WI38 (cell line): ENCODE results near the gene TRIO.

Experiments used
- H3K4me3 ChIP-seq: 2 replicates; pipeline ENCODE4 v1.5.1; 2011; ENCODE audit warnings: low read depth, mild to moderate bottlenecking, control low read depth, low read length
- TF ChIP-seq, protein P1 (sequence below): IDR thresholded peaks from 2 replicates; pipeline ENCODE4 v1.5.1; 2012; ENCODE audit warnings: low read depth, mild to moderate bottlenecking, control low read depth, low read length

Gene TRIO

DNA sequence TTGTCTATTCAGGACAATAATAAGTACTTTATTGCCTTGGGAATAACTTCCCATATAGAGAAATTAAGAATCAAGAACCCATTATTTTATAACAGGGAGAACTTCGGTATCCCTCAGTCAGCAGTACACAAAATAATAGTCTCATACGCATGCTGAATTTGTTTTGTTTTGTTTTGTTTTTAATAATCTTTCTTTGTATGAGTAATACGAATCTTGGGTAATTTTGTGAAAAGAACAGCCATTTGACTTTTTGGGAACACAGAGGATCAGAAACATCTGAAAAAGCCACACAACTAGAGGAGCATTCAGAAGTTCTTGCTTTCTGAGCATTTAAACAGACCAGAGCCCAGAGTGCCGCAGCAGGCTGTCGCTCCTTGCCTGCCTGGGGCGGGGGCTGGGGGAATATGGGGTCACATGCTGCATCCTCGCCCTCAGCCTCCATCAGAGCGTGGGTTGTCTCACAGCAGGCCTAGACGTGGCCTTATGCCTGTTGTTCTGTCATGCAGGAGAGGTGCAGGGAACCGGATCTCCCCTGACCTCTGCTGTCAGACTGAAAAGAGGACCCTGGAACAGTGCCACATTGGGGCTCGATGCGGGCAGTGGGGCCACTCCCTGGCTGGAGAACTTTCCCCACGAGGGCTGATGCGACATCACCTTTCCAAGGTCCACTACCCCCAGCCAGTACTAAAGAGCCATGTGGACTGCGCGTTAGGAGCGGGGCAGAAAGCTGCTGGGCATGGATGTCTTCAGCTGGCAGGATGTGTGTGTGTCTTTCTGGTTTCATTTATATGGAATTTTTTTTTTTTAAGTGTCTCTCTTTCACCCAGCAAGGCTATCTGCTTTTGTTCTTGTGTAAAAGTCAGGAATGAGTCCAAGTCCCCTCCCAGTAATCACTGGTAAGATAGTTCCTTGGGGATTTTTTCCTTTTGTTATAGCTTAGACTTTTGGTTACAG lies 305.1 kb downstream of the TRIO start:
- TF ChIP-seq, protein P1, sequence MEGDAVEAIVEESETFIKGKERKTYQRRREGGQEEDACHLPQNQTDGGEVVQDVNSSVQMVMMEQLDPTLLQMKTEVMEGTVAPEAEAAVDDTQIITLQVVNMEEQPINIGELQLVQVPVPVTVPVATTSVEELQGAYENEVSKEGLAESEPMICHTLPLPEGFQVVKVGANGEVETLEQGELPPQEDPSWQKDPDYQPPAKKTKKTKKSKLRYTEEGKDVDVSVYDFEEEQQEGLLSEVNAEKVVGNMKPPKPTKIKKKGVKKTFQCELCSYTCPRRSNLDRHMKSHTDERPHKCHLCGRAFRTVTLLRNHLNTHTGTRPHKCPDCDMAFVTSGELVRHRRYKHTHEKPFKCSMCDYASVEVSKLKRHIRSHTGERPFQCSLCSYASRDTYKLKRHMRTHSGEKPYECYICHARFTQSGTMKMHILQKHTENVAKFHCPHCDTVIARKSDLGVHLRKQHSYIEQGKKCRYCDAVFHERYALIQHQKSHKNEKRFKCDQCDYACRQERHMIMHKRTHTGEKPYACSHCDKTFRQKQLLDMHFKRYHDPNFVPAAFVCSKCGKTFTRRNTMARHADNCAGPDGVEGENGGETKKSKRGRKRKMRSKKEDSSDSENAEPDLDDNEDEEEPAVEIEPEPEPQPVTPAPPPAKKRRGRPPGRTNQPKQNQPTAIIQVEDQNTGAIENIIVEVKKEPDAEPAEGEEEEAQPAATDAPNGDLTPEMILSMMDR: no peak
- H3K4me3 ChIP-seq: no peak overlapping the region

DNA sequence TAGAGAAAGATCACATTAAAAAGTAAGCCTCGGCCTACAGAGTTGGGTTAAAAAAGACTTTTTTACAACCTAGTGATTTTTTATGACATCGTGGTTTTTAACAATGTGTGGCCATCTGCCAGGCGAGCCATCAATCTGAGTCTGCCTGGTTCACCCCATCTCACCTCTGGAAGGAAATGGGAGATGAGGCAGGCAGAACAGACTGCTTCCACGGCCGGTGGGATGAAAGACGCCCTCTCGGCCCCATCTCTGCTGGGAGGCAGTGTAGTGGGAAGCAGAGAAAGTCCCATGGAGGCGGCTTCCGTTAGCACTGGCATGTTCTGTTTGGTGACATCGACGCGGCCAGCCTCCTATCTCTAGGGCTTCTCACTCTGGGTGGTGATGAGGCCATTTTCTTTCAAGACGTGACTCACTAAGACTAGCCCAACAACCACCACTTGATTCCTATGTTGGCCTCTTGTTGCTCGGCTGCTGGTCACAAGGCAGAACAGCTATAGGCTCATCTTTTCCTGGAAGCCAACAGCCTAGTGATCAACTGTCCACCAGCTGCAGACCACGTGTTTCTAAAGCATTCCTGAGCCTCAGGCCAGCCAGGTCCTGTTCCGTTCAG lies 306.0 kb downstream of the TRIO start:
- H3K4me3 ChIP-seq: no peak overlapping the region
- TF ChIP-seq, protein P1: no peak

DNA sequence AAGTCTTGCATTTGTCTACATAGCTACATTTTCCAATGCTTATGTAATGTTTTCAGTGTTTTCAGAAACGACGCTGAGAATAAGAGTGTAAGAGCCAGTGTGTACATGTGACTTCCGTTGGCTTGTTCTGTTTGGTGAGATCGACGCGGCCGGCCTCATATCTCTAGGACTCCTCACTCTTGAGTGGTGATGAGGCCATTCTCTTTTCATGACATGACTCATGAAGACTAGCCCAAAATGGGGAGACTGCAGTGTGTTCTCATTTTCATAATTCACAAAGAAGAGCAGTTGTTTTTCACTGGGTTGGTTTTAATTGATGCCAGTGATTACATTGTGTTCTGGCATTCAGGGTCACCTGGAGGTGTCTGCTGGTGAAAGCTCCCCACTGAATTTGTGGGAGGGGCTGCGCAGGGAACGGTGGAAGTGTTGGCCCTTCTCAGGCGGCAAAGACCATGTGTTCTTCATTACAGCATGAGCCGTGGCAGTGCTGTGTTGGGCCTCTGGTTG lies 306.9 kb downstream of the TRIO start:
- TF ChIP-seq, protein P1: no peak
- no peak overlapping the region for H3K4me3 ChIP-seq

DNA sequence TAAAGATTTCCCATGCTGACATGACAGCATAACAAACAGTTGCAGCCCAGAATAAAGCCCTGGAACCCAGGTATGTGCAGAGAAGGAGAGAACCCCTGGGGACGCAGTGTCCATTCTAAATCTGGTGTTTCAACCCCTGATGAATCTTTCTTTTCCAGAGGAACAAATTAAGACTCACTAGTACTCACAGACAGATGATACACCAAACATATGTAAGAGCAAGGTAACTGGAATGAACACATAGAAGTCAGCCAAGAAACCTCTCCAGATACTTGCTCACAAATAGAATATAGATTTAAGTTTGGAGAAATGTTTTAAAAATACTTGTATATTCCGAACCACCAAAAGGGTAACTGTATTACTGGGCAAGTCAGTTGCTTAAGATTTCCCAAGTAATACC lies 307.6 kb downstream of the TRIO start:
- H3K4me3 ChIP-seq: no peak overlapping the region
- TF ChIP-seq, protein P1: no peak

DNA sequence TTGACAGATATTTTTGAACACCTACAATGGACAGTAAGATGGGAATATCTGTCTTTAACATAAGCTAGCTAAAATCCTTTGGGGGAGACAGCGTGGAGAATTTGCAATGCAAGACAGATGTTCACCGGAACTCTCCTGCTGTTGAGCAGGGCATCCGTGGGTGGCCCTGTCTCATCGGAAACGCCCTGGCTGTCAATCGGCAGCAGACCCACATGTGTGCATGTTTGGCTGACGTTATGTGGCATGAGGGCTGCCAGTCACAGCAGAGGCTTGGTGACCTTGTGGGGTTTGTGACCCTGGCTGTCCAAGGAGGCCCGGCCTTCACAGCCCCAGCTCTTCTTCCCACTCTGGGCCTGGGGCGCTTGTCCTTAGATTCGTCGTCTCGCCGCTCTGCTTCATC lies 308.7 kb downstream of the TRIO start:
- no peak overlapping the region for H3K4me3 ChIP-seq
- TF ChIP-seq, protein P1: no peak

DNA sequence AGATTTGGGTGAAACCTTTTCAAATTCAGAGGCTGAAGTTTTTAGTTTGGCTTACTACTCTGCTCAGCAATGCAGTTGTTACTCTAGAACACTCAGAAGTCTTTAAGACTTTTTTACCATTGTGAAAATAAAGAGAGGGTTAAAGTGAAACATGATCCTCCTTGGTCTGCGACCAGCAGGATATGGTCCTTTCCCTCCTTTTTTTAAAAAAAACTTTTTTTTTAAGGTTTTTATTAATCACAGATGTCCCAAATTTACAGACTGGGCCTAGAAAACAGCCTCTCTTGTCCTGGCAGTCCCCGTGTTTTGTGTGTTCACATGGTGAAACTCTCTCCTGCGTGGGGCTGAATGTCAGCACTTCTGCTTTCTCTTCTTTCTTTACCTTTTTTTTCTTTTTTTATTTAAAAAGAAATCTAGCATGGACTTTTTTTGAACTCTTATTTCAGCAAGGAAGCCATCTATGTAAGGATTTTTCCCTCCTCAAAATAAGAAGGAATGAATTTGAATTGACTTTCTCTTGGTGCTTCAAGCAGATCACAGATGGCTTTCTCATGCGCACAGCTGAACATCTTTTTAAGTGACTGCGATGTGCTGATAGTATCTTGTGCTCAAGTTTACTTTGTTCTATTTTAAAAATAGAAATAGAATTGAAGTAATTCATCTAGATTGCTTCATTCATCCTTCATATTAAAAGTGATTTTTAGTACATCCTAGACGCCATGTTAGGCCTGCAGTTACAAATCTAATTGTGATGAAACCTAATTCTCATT lies 309.7 kb downstream of the TRIO start:
- no peak overlapping the region for H3K4me3 ChIP-seq
- TF ChIP-seq, protein P1: no peak
